ENCODE data around the gene C2orf92.
"Not testable (repeated sequence)": the region's sequence is repeated elsewhere in the genome, so short reads cannot be mapped to it uniquely, and the experiment has no call there.

Gene C2orf92

GRCh38 chr2:97671526-97671925 lies 2.0 kb downstream of the C2orf92 start:
- H3K4me3 ChIP-seq (ENCODE audit: severe bottlenecking): no peak overlapping the region
- H3K4me1 ChIP-seq (ENCODE audit: insufficient read depth, poor library complexity, severe bottlenecking): no peaks in the 10 kb centered on the region
- no peaks in the 10 kb centered on the region for H3K9me3 ChIP-seq (ENCODE audit: severe bottlenecking)
- DNase-seq (ENCODE audit: low spot score): no peak
- no peak for ATAC-seq (ENCODE audit: low read depth)
- TF ChIP-seq CTCF (IDR thresholded peaks at IDR 0.05; ENCODE audit: poor library complexity, severe bottlenecking): no peak
- no peaks in the 10 kb centered on the region for H3K36me3 ChIP-seq (ENCODE audit: low read depth)
- H3K27ac ChIP-seq (ENCODE audit: poor library complexity, severe bottlenecking): no peak overlapping the region
- H3K27me3 ChIP-seq (ENCODE audit: insufficient read depth, poor library complexity, severe bottlenecking): no peaks in the 10 kb centered on the region

DNA sequence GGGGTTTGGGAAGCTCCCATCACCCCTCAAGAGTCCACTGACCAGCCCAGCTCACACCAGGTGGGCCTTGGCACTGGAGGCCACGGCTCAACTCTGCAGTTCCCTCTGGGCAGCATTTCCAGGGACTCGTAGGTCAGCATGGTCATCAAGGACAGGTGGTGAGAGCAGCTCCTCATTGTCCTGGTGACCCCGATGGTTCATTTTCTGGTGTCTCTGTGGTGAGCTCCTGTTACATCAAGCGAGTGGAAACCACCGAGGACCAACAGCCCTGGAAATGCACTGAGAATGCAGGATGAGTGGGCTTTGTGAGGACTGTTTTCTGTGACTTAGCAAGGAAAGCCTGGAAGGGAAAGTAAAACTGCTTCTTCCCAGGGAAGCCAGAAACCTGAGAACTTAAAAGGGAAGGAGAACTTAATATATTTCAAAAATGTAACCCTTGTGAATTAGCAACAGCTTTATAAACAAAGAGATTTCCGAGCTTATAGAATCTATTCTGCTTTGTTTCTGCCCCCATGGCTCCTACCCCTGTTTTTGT lies 3.2 kb downstream of the C2orf92 start:
- H3K27ac ChIP-seq (ENCODE audit: poor library complexity, severe bottlenecking); DNase-seq (ENCODE audit: low spot score); H3K4me3 ChIP-seq (ENCODE audit: severe bottlenecking); H3K27me3 ChIP-seq (ENCODE audit: insufficient read depth, poor library complexity, severe bottlenecking); ATAC-seq (ENCODE audit: low read depth); H3K9me3 ChIP-seq (ENCODE audit: severe bottlenecking); H3K4me1 ChIP-seq (ENCODE audit: insufficient read depth, poor library complexity, severe bottlenecking); H3K36me3 ChIP-seq (ENCODE audit: low read depth): not testable (repeated sequence)

GRCh38 chr2:97673182-97673914 lies 3.8 kb downstream of the C2orf92 start:
- Histone ChIP-seq H3K9me3 (ENCODE audit: severe bottlenecking) (no peaks in the 10 kb centered on the region), H3K36me3 (ENCODE audit: low read depth) (no peaks in the 10 kb centered on the region), H3K4me3 (ENCODE audit: severe bottlenecking) (no peak overlapping the region), H3K27me3 (ENCODE audit: insufficient read depth, poor library complexity, severe bottlenecking) (no peaks in the 10 kb centered on the region), H3K4me1 (ENCODE audit: insufficient read depth, poor library complexity, severe bottlenecking) (no peaks in the 10 kb centered on the region), H3K27ac (ENCODE audit: poor library complexity, severe bottlenecking) (no peak overlapping the region)
- ATAC-seq (ENCODE audit: low read depth): no peak
- TF ChIP-seq CTCF (IDR thresholded peaks at IDR 0.05; ENCODE audit: poor library complexity, severe bottlenecking): no peak
- DNase-seq (ENCODE audit: low spot score): no peak

GRCh38 chr2:97673915-97674283 lies 4.4 kb downstream of the C2orf92 start:
- Histone ChIP-seq H3K27ac (ENCODE audit: poor library complexity, severe bottlenecking) (no peak overlapping the region), H3K9me3 (ENCODE audit: severe bottlenecking) (no peaks in the 10 kb centered on the region), H3K4me3 (ENCODE audit: severe bottlenecking) (no peak overlapping the region), H3K36me3 (ENCODE audit: low read depth) (no peaks in the 10 kb centered on the region), H3K4me1 (ENCODE audit: insufficient read depth, poor library complexity, severe bottlenecking) (no peaks in the 10 kb centered on the region), H3K27me3 (ENCODE audit: insufficient read depth, poor library complexity, severe bottlenecking) (no peaks in the 10 kb centered on the region)
- no peak for ATAC-seq (ENCODE audit: low read depth)
- DNase-seq (ENCODE audit: low spot score): no peak
- no peak for TF ChIP-seq CTCF (IDR thresholded peaks at IDR 0.05; ENCODE audit: poor library complexity, severe bottlenecking)

DNA sequence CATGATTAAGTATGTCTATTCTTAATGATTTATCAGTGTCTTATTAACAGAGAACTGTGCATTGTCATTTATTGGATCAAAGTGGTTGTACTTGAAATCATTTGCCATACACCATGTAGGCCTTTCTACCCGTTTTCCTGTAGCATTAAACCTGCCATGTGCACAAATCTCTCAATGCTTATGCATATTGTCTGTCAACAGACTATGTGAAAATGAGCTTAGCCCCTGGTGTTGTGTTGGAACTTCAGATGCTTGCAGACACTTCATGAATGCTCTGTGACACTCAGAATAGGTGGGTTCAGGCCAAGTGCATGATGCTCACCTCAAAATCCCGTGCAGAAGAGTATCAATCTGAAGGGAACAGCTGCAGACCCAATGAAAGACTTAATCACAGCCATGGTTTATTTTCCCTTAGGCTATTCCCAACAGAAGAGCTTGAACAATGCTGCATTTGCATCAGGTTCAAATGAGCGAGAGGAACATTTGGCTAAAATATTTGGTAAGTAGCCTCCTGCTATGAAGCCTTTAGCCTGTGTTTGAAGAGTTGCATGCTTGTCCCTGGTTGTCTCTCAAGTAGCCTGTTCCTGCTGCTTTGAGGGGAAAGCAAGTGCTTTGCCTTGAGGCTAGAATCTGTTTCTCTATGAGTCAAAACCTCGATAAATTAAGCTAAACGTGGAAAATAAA lies 6.1 kb downstream of the C2orf92 start:
- ATAC-seq (ENCODE audit: low read depth): no peak
- TF ChIP-seq CTCF (IDR thresholded peaks at IDR 0.05; ENCODE audit: poor library complexity, severe bottlenecking): no peak
- Histone ChIP-seq H3K4me1 (ENCODE audit: insufficient read depth, poor library complexity, severe bottlenecking) (no peaks in the 10 kb centered on the region), H3K4me3 (ENCODE audit: severe bottlenecking) (no peak overlapping the region), H3K27ac (ENCODE audit: poor library complexity, severe bottlenecking) (no peak overlapping the region), H3K9me3 (ENCODE audit: severe bottlenecking) (no peaks in the 10 kb centered on the region), H3K36me3 (ENCODE audit: low read depth) (no peaks in the 10 kb centered on the region), H3K27me3 (ENCODE audit: insufficient read depth, poor library complexity, severe bottlenecking) (no peaks in the 10 kb centered on the region)
- no peak for DNase-seq (ENCODE audit: low spot score)
